Heart right ventricle (tissue), 16 donors: ENCODE results near the gene ERBB4. TPM values are rescaled to one million over a fixed set of nuclear protein-coding genes. Genes with fewer than 3 reads are reported as not detected.

Experiments used
- ATAC-seq, 8 donors: fragments of 200-7000 bp; cut with Tn5 transposase; one replicate each; pipeline ENCODE4 v1.9.1; 2020; ENCODE audit warnings: mild to moderate bottlenecking in 8 of 8, moderate library complexity in 8 of 8, moderate number of reproducible peaks in 1 of 8
- DNase-seq, 2 donors: peaks; one replicate each; pipeline ENCODE4 v3.0.0-alpha.2; 2020
- H3K27ac ChIP-seq, 10 donors: fragments of 200-600 bp; sonication (generic) in 2 of 10; one replicate each; pipeline versions ENCODE4 v1.5.0 to v1.8.0; 2020 to 2022; ENCODE audit warnings: mild to moderate bottlenecking in 3 of 10
- H3K27me3 ChIP-seq, 7 donors: fragments of 200-600 bp; one replicate each; pipeline ENCODE4 v1.8.0; 2021 to 2022; ENCODE audit warnings: mild to moderate bottlenecking in 2 of 7
- H3K36me3 ChIP-seq, 9 donors: fragments of 200-600 bp; sonication (generic) in 1 of 9; one replicate each; pipeline versions ENCODE4 v1.5.0 to v1.8.0; 2020 to 2022; ENCODE audit warnings: mild to moderate bottlenecking in 2 of 9
- H3K4me1 ChIP-seq, 9 donors: fragments of 200-600 bp; sonication (generic) in 1 of 9; one replicate each; pipeline versions ENCODE4 v1.5.0 to v1.8.0; 2020 to 2022; ENCODE audit warnings: mild to moderate bottlenecking in 4 of 9
- H3K4me3 ChIP-seq, 10 donors: fragments of 200-600 bp; sonication (generic) in 2 of 10; one replicate each; pipeline versions ENCODE4 v1.5.0 to v1.8.0; 2020 to 2022; ENCODE audit warnings: mild to moderate bottlenecking in 7 of 10, moderate library complexity in 2 of 10
- H3K9me3 ChIP-seq, 11 donors: fragments of 200-600 bp in 10 of 11; sonication (generic) in 2 of 11; one replicate each; pipeline versions ENCODE4 v1.5.0 to v1.8.0; 2013 to 2022; ENCODE audit warnings: mild to moderate bottlenecking in 2 of 11, control low read depth in 1 of 11, moderate library complexity in 1 of 11
- CTCF ChIP-seq, 9 donors: fragments of 200-600 bp; sonication (generic) in 2 of 9; IDR thresholded peaks; one replicate each; pipeline versions ENCODE4 v1.5.0 to v1.8.0; 2021 to 2022; ENCODE audit warnings: antibody characterized with exemption in 9 of 9, mild to moderate bottlenecking in 5 of 9, moderate library complexity in 1 of 9
- WGBS, 2 donors: extraction: QIAGEN DNeasy Blood & Tissue Kit; methylation state at CpG; one replicate each; pipeline ENCODE4 v1.1.7; 2013; ENCODE audit warnings: inconsistent platforms in 1 of 2; 5-methylcytosine and 5-hydroxymethylcytosine counted together
- intact Hi-C, 10 donors: fragments of 100-400 bp; cut with DNase I; formaldehyde crosslinking; loops; one replicate each; pipeline versions ENCODE4 v1.11.1 to v1.14.2; 2022
- polyA plus RNA-seq, 2 donors: library from polyadenylated mRNA; stranded (reverse); fragments of 200-250 nt; gene quantifications; one replicate each; pipeline ENCODE4 v1.2.3, GENCODE V29; 2013
- total RNA-seq, 10 donors: library from RNA; stranded (reverse); fragmentation: NEBNext Ultra II Directional in 3 of 10; extraction: Animal tissue kit (Norgen Biotek cat#: 25700) in 3 of 10; gene quantifications; one replicate each; pipeline versions ENCODE4 v1.2.1 to v1.2.4, GENCODE V29; 2021 to 2023
- donor health status: Arrhythmogenic right ventricular cardiomyopathy.
- donor health status: ischemic (EF 13 %, LVEDD 7.1; RV severe dilation, severe dysfunction).
- donor health status: healthy with polysubstance abuse.
- donor health status: DM: no; HTN: yes; CAD: no.
- donor health status: DM: no; HTN: no; CAD: no.
- donor health status: ischemic (EF 25% LVEDD 6.9; RV normal size, moderate dysfunction).
- donor health status: ischemic (EF 25% LVEDD 5.7; RV mildly dilated, moderate dysfunction).
- donor health status: healthy.
- donor health status: DM: yes; HTN: yes; CAD: no.
- donor health status: Ischemic cardiomyopathy.
- donor health status: ischemic (EF 35%, LVEDD 5.7; RV mildly dilated, moderate dysfunction).
- donor health status: nonischemic (EF 11% LVEDD 7.7; RV severe dilation, severe dysfunction).
- donor health status: DM: yes; HTN: yes; CAD: no.
- donor health status: PGD.
- donor health status: ischemic (EF 29% LVEDD 5.4; RV normal size, mild dysfunction).
- donor health status: nonischemic (EF 23%, LVEDD 6.1; RV moderate dilation, normal function).

ERBB4 gene
- total and polyA plus RNA-seq, 12 donors, result 1.2 to 24.6 (median 16.1) TPM

- Histone ChIP-seq H3K27me3 (no peaks in the 10 kb centered on the region), H3K9me3 (no peaks in the 10 kb centered on the region), H3K4me3 (no peak overlapping the region), H3K36me3 (no peaks in the 10 kb centered on the region), H3K4me1 (no peaks in the 10 kb centered on the region), H3K27ac (no peak overlapping the region)
- WGBS, 2 donors, result 31 to 33% methylated on average over 4 of the region's 4 CpGs
- no peak for DNase-seq
- TF ChIP-seq CTCF (IDR thresholded peaks at IDR 0.05), result no peak
- intact Hi-C loops, result no loop called here
- ATAC-seq, result no peak
Measured at GRCh38 chr2:211468217-211468616, 1070.4 kb downstream of the ERBB4 start.

- intact Hi-C loops, result no loop called here
Measured at GRCh38 chr2:211463397-211463796, 1075.2 kb downstream of the ERBB4 start.

GRCh38 chr2:211458974-211459373 is 1079.6 kb downstream of the ERBB4 start:
- H3K9me3 ChIP-seq, result no peaks in the 10 kb centered on the region
- H3K27me3 ChIP-seq, result no peaks in the 10 kb centered on the region
- H3K36me3 ChIP-seq, result no peaks in the 10 kb centered on the region
- intact Hi-C loops, result loop anchor here in 5 of 10 donors (2.0 to 10.0 kb wide), 4 partner anchors 30 to 1116 kb away; no protein-coding TSS in a partner anchor
- H3K4me3 ChIP-seq, result no peak overlapping the region
- WGBS, 2 donors, result 91 to 95% methylated on average over 1 of the region's 1 CpG
- no peaks in the 10 kb centered on the region for H3K4me1 ChIP-seq
- no peak for DNase-seq
- no peak overlapping the region for H3K27ac ChIP-seq
- no peak for TF ChIP-seq CTCF (IDR thresholded peaks at IDR 0.05)
- ATAC-seq, result no peak

More at GRCh38 chr2:211463397-211463796, 1075.2 kb downstream of the ERBB4 start:
- ATAC-seq (no peak), DNase-seq (no peak)
- no peak for TF ChIP-seq CTCF (IDR thresholded peaks at IDR 0.05)
- no peaks in the 10 kb centered on the region for H3K9me3 ChIP-seq
- no peaks in the 10 kb centered on the region for H3K4me1 ChIP-seq
- no peak overlapping the region for H3K4me3 ChIP-seq
- 48 to 57% methylated on average over 3 of the region's 3 CpGs for WGBS, 2 donors
- H3K27ac ChIP-seq, result no peak overlapping the region
- H3K36me3 ChIP-seq, result no peaks in the 10 kb centered on the region
- H3K27me3 ChIP-seq, result no peaks in the 10 kb centered on the region

GRCh38 chr2:211457325-211457724 is 1081.3 kb downstream of the ERBB4 start:
- 36 to 49% methylated on average over 2 of the region's 2 CpGs for WGBS, 2 donors
- H3K36me3 ChIP-seq, result no peaks in the 10 kb centered on the region
- H3K9me3 ChIP-seq, result no peaks in the 10 kb centered on the region
- DNase-seq (no peak), ATAC-seq (no peak)
- no peaks in the 10 kb centered on the region for H3K27me3 ChIP-seq
- TF ChIP-seq CTCF (IDR thresholded peaks at IDR 0.05), result no peak
- no peak overlapping the region for H3K27ac ChIP-seq
- intact Hi-C loops, result loop anchor here in 4 of 10 donors (5.0 to 10.0 kb wide), 3 partner anchors 1097 to 1117 kb away; no protein-coding TSS in a partner anchor
- H3K4me1 ChIP-seq, result no peaks in the 10 kb centered on the region
- no peak overlapping the region for H3K4me3 ChIP-seq
